Measurements from ENCODE around the gene PKIG.
"Not testable (repeated sequence)": the region's sequence is repeated elsewhere in the genome, so short reads cannot be mapped to it uniquely, and the experiment has no call there.

The PKIG gene

DNA sequence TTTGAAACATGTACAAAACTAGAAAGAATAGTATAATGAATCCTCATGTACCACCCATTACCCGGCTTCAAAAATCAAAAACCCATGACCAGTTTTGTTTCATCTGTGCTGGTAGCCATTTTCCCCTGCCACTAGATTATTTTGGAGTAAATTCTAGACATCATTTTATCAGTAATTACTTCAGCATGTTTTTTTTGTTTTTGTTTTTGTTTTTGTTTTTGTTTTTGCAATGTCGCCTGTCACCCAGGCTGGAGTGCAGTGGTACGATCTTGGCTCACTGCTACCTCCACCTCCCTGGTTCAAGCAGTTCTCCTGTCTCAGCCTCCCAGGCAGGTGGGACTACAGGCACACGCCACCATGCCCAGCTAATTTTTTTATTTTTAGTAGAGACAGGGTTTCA lies 8.0 kb upstream of the PKIG start:
- no peaks in the 10 kb centered on the region for H3K9me3 ChIP-seq (ENCODE audit: control insufficient read depth, low read length)
- no peaks in the 10 kb centered on the region for H3K36me3 ChIP-seq (ENCODE audit: control insufficient read depth, insufficient read depth, low read length)
- H3K27me3 ChIP-seq (ENCODE audit: control insufficient read depth, insufficient read depth, low read length), result no peaks in the 10 kb centered on the region
- H3K4me3 ChIP-seq (ENCODE audit: low read length), result no peak overlapping the region
- no peaks in the 10 kb centered on the region for H3K4me1 ChIP-seq (ENCODE audit: control insufficient read depth, insufficient read depth, low read length)
- no peak overlapping the region for H3K9ac ChIP-seq (ENCODE audit: low read length)

DNA sequence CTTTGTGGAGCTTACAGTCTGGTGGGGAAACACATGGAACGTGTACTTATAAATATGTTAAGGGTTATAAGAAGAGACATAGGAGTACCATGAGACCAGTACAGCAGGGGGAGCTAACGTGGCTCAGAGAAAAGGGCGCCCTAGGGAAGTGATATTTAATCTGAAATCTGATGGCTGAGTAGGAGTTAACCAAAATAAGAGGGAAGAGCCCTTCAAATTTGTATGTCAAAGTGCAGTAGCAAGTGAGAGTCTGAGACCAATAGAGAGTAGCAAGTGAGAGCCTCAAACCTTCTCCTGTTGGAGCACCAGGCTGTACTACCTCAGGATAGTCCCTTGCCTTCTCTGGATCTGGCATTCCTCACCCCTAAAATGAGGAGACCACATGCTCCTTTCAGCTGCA lies 6.1 kb upstream of the PKIG start:
- Histone ChIP-seq H3K9ac (ENCODE audit: low read length) (no peak overlapping the region), H3K36me3 (ENCODE audit: control insufficient read depth, insufficient read depth, low read length) (no peaks in the 10 kb centered on the region), H3K4me3 (ENCODE audit: low read length) (no peak overlapping the region), H3K9me3 (ENCODE audit: control insufficient read depth, low read length) (no peaks in the 10 kb centered on the region), H3K4me1 (ENCODE audit: control insufficient read depth, insufficient read depth, low read length) (no peaks in the 10 kb centered on the region), H3K27me3 (ENCODE audit: control insufficient read depth, insufficient read depth, low read length) (no peaks in the 10 kb centered on the region)

DNA sequence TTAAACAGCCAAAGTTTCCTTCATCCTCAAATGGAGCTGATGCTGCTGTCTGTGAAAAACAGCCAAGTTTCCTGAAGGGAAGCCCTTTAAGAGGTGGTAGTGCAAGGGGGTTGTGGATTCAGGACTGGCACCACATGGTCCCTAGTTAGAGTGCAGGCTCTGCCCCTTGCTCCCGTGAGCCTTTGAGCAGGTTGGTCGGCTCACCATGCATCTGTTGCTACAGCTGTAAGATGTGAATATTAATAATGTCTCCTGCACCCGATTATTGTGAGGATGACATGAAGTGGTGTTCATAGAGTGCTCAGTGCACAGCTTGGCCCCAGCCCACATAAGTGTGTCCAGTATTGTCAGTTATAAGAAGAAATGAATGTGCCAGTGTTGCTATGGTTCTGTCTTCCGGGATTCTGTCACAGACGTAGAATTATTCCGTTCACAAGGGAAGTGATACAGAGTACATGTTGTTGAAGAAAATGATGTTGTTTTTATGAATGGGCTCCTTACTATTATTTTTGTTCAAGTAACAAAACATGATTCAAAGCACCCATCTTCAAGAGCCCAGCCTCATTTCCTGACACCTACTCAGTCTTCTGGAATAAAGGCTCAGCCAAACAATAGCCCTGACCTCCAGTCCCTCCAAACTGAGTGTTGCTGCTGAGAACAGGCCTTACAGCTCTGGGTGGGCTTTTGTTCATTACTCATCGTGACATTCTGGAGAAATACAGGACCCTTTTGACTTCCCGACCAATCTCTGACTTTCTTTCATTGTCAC lies 2.9 kb upstream of the PKIG start:
- Histone ChIP-seq H3K4me3 (ENCODE audit: low read length) (no peak overlapping the region), H3K4me1 (ENCODE audit: control insufficient read depth, insufficient read depth, low read length) (no peaks in the 10 kb centered on the region), H3K27me3 (ENCODE audit: control insufficient read depth, insufficient read depth, low read length) (no peaks in the 10 kb centered on the region), H3K36me3 (ENCODE audit: control insufficient read depth, insufficient read depth, low read length) (no peaks in the 10 kb centered on the region), H3K9ac (ENCODE audit: low read length) (no peak overlapping the region), H3K9me3 (ENCODE audit: control insufficient read depth, low read length) (no peaks in the 10 kb centered on the region)

DNA sequence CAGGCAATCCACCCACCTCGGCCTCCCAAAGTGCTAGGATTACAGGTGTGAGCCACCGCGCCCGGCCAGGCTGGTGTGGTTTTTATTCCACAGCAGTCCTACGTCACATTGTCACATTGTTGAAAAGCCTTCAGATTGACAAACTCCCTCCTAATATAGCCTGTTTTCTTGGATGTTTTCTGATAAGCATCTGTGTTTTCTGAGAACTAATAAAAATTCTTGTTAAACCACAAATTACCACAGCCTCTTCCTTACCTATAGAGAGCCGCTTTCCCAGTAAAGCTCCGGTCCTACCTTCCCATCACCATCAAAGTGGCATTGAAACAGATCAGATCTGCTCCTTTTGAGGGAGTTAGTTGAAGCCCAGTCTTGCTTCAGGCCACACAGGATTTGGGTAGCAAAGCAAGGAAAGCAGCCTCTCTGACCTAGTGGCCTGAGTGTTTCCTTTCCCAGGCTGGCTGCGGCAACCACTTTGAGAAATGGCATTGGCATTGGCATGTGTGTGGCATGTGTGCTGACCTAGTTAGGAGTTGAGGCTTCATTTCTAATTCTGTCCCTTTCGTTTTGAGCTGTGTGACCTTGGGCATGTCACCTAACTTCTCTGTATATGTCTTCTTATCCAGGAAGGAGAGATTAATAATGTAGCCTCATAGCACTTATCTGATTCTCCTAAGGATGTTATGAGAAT lies 1.7 kb upstream of the PKIG start:
- no peak overlapping the region for H3K9ac ChIP-seq (ENCODE audit: low read length)
- no peaks in the 10 kb centered on the region for H3K27me3 ChIP-seq (ENCODE audit: control insufficient read depth, insufficient read depth, low read length)
- H3K4me3 ChIP-seq (ENCODE audit: low read length), result no peak overlapping the region
- no peaks in the 10 kb centered on the region for H3K36me3 ChIP-seq (ENCODE audit: control insufficient read depth, insufficient read depth, low read length)
- no peaks in the 10 kb centered on the region for H3K4me1 ChIP-seq (ENCODE audit: control insufficient read depth, insufficient read depth, low read length)
- no peaks in the 10 kb centered on the region for H3K9me3 ChIP-seq (ENCODE audit: control insufficient read depth, low read length)

DNA sequence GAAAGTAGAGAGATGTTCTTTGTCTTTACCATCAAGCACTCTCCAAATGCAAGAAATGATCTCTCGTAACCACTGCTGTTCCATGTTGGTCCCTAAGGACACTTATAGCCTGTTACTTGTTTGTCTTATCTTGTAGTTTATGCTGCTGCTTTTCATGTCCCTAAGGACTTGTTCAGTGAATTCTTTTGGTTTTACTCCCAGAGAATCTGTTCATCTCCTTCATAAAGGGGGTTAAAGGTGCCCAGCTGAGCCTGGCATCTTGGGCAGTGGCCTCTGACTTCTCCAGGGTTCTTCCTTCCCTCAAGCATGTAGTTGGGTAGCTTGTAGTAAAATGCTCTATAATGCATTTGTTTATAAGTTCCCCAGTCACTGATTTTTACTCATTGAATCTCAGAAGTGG lies 864 bp upstream of the PKIG start:
- H3K4me3 ChIP-seq (ENCODE audit: low read length), result no peak overlapping the region
- no peaks in the 10 kb centered on the region for H3K36me3 ChIP-seq (ENCODE audit: control insufficient read depth, insufficient read depth, low read length)
- no peaks in the 10 kb centered on the region for H3K9me3 ChIP-seq (ENCODE audit: control insufficient read depth, low read length)
- no peaks in the 10 kb centered on the region for H3K27me3 ChIP-seq (ENCODE audit: control insufficient read depth, insufficient read depth, low read length)
- no peak overlapping the region for H3K9ac ChIP-seq (ENCODE audit: low read length)
- no peaks in the 10 kb centered on the region for H3K4me1 ChIP-seq (ENCODE audit: control insufficient read depth, insufficient read depth, low read length)

DNA sequence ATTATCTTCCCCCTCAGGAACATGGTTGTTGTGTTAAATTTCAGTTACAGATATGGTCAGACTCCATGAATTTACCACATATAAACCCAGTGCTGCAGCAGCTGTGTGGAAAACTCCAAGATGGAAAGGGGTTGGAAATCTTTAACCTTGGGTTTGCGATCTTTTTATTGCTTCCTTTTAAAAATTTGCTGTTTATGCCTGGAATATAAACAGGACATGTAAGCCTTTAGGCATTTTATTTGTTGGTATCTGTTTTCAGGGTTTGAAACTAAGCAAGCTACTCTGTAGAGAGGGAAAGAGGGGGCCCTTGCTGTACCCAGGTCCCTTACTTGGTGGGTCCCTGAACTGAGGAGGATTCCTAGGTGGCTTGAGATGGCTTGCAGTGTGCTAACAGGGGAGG lies 778 bp downstream of the PKIG start:
- Histone ChIP-seq H3K4me3 (ENCODE audit: low read length) (no peak overlapping the region), H3K9ac (ENCODE audit: low read length) (peak overlapping the region; percentile 60), H3K4me1 (ENCODE audit: control insufficient read depth, insufficient read depth, low read length) (no peaks in the 10 kb centered on the region), H3K9me3 (ENCODE audit: control insufficient read depth, low read length) (no peaks in the 10 kb centered on the region), H3K36me3 (ENCODE audit: control insufficient read depth, insufficient read depth, low read length) (no peaks in the 10 kb centered on the region), H3K27me3 (ENCODE audit: control insufficient read depth, insufficient read depth, low read length) (no peaks in the 10 kb centered on the region)

DNA sequence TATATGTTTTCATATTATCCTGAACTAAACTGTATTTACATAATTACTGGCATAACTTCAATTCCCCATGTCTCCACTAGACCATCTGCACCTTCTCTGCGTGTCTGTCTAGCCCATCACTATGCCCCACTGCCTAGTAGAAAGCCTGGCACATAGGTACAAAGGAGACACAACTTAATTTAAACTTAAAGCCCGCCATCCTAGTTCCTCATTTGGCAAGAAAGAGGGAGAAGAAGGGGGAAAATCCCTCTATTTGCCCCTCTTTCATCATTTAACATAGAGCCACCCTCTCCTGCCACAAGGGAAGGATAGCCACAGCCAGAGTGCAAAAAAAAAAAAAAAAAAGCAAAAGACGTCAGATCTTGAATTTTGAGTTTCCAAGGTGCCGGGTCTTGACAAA lies 1.8 kb downstream of the PKIG start:
- no peaks in the 10 kb centered on the region for H3K4me1 ChIP-seq (ENCODE audit: control insufficient read depth, insufficient read depth, low read length)
- H3K9ac ChIP-seq (ENCODE audit: low read length), result no peak overlapping the region
- no peak overlapping the region for H3K4me3 ChIP-seq (ENCODE audit: low read length)

DNA sequence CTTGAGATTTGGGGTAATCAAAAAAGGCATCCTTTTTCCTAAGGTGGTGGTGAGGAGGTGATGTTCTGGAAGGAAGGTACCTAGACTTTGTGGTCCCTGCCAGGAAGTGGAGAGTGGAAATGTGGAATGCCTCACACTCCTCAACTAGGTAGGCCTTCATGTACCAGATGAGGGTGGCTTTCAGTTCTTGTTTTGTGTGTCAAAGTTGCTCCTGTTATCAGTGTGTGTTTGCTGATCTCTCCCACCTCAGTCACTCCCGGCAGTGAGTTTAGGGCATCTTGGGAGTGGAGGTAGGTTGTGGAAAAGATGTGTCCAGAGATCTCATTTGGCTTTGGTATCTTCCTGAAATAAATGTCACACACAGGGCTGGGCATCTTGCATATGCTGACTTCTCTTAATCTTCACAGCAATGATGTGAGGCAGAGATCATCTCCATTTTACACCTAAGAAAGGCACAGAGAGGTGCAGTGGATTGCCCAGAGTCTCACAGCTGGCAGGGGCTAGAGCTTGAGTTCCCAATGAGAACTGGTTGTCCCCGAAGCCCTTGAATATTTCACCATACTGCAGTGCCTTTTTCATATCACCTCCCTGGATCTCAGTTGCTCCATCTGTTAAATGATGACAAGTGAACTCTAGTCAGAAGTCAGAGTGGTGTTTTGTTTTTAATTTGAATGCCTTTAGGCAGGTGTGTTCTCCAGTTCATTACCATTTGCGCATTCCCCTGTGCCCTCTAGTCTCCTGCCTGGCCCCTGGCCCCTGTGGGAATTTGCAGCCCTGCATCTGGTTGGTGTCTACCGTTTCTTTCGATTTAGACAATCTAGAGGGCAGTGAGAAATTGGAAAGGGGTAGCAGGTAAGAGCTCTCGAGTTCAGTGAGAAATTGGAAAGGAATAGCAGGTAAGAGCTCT lies 2.9 kb downstream of the PKIG start:
- Histone ChIP-seq H3K4me3 (ENCODE audit: low read length) (no peak overlapping the region), H3K9ac (ENCODE audit: low read length) (no peak overlapping the region), H3K4me1 (ENCODE audit: control insufficient read depth, insufficient read depth, low read length) (no peaks in the 10 kb centered on the region)

More for the DNA sequence above, 1.8 kb downstream of the PKIG start:
- H3K36me3 ChIP-seq (ENCODE audit: control insufficient read depth, insufficient read depth, low read length), result no peaks in the 10 kb centered on the region
- H3K27me3 ChIP-seq (ENCODE audit: control insufficient read depth, insufficient read depth, low read length), result no peaks in the 10 kb centered on the region
- H3K9me3 ChIP-seq (ENCODE audit: control insufficient read depth, low read length), result no peaks in the 10 kb centered on the region

DNA sequence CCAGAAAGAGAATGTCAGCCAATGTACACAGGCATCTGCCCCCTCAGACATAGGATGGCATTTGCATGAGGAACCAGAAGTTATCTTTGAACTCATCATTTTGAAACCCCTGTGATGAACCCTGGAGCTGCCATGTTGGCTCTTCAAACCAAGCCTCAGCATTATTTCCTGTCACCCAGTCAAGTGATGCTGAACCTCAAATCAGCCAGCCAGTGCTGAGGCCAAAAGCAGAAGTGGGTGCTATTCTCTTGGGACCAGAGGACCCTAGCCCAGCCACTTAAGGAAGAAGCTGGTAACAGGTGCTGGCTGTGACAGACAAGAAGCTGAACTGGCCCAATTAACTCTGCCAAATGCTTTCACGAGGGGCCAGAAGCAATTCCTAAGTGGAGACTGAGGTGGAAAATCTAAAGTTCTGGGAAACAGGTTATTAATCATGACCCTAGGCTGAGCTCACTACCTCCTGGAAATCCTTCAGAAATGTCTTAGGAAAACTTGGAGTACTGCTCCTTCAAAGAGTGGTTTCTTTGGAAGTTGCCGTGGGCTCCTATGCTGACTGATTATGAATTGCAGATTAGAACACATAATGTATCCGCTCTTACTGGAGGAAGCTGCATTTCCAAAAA lies 4.0 kb downstream of the PKIG start:
- no peaks in the 10 kb centered on the region for H3K4me1 ChIP-seq (ENCODE audit: control insufficient read depth, insufficient read depth, low read length)
- H3K36me3 ChIP-seq (ENCODE audit: control insufficient read depth, insufficient read depth, low read length), result no peaks in the 10 kb centered on the region
- H3K27me3 ChIP-seq (ENCODE audit: control insufficient read depth, insufficient read depth, low read length), result no peaks in the 10 kb centered on the region
- H3K9ac ChIP-seq (ENCODE audit: low read length), result no peak overlapping the region
- no peaks in the 10 kb centered on the region for H3K9me3 ChIP-seq (ENCODE audit: control insufficient read depth, low read length)
- H3K4me3 ChIP-seq (ENCODE audit: low read length), result no peak overlapping the region

More for the DNA sequence above, 2.9 kb downstream of the PKIG start:
- Histone ChIP-seq H3K36me3 (ENCODE audit: control insufficient read depth, insufficient read depth, low read length) (no peaks in the 10 kb centered on the region), H3K27me3 (ENCODE audit: control insufficient read depth, insufficient read depth, low read length) (no peaks in the 10 kb centered on the region), H3K9me3 (ENCODE audit: control insufficient read depth, low read length) (no peaks in the 10 kb centered on the region)

DNA sequence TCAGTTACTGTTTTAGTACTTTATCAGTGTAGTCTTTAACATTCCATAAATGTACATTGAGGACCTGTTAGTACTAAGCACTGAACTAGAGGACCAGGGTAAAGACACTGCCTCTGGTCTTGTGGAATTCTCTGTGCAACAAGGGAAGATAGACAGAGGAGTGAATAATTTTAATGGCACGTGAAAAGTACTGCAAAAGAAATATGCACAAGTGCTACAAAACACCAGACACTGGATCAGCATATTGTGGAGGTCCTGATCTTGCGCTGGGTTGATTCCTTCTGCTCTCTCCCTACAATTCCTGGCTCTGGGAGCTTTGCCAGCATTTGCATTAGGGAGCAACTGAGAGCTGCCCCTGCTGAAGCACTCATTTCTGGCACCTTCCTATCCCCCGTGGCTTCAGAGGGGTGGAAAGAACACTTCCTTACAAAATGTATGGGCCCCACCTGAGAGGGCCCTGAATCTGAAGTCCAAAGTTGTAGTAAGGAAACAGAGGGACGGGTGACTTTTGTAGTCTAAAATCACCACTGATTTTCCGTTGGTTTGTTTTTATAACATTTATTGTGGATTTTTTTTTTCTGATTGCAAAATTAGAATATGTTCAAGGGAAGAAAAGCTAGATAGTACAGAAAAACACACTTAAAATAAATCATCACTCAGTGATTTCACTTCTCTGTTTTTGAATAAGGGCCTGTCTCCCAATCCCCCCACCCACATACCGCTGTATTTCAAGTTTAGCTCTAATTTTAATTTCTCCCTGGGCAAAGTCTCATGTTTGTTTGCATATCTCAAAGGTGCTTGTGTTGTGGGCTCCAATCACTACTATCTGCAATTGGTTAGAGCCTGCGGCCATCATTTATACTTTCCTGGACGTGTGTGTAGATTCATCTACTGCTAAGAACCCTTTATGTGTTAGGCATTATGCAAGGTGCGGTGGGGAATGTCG lies 4.9 kb downstream of the PKIG start:
- Histone ChIP-seq H3K9ac (ENCODE audit: low read length) (no peak overlapping the region), H3K36me3 (ENCODE audit: control insufficient read depth, insufficient read depth, low read length) (no peaks in the 10 kb centered on the region), H3K4me3 (ENCODE audit: low read length) (no peak overlapping the region), H3K4me1 (ENCODE audit: control insufficient read depth, insufficient read depth, low read length) (no peaks in the 10 kb centered on the region), H3K9me3 (ENCODE audit: control insufficient read depth, low read length) (no peaks in the 10 kb centered on the region), H3K27me3 (ENCODE audit: control insufficient read depth, insufficient read depth, low read length) (no peaks in the 10 kb centered on the region)

DNA sequence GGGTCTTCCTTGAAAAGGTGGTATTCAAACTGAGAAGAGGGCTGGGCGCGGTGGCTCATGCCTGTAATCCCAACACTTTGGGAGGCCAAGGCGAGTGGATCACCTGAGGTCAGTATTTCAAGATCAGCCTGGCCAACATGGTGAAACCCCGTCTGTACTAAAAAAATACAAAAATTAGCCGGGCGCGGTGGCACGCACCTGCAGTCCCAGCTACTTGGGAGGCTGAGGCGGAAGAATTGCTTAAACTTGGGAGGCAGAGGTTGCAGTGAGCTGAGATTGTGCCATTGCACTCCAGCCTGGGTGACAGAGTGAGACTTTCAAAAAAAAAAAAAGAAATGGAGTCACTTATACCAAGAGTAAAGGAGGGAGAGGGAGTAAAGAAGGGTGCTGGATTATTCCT lies 5.9 kb downstream of the PKIG start:
- not testable (repeated sequence) for H3K27me3 ChIP-seq (ENCODE audit: control insufficient read depth, insufficient read depth, low read length); H3K9me3 ChIP-seq (ENCODE audit: control insufficient read depth, low read length); H3K4me1 ChIP-seq (ENCODE audit: control insufficient read depth, insufficient read depth, low read length); H3K9ac ChIP-seq (ENCODE audit: low read length); H3K4me3 ChIP-seq (ENCODE audit: low read length); H3K36me3 ChIP-seq (ENCODE audit: control insufficient read depth, insufficient read depth, low read length)
